ENCODE data around the gene IRF7. TPM values are rescaled to one million over a fixed set of nuclear protein-coding genes. Genes with fewer than 3 reads are reported as not detected.

Gene IRF7
- total RNA-seq, 1 experiment from 2014 or later, result 9.5 TPM

DNA sequence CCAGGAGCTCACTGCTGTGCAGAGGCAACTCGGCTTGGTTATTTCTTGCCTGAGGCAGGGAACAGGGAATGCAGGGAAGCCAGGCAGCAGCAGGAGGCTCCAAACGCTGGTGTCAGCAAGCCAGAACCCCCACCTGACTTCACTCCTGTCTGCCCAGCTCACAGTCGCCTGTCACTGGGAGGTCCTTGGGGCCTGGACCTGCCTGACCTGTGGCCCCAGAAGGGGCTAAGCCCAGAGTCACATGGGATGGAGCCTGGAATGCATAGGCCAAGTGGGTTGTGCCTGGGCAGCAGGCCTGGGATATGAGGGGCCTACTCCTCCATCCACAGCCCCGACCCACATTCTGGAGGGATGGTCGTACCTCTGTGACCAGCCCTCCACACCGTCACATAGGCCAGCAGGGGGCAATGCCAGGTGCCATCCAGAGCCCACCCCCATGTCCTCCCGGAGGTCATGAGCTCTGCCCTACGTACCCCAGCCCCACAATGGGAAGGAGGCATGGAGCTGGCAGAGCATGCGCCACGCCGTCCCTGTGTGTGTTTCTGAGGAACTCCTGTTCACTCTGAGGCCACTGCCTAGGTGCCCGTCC is 49.7 kb downstream of the IRF7 start:
- ChIA-PET CTCF (interaction anchor here (1.0 kb wide), 1 partner anchor 9 kb away, joined by 3 read pairs; no protein-coding TSS in a partner anchor), POLR2A (interaction anchor here (1.9 kb wide), 1 partner anchor 9 kb away, joined by 7 read pairs; no protein-coding TSS in a partner anchor)
- H3K4me3 Mint-ChIP-seq (ENCODE audit: unreplicated experiment), result no peak overlapping the region
- peaks cover 5% of the 10 kb centered on the region for H3K4me1 Mint-ChIP-seq (ENCODE audit: insufficient read depth, unreplicated experiment)
- no peak for DNase-seq (ENCODE audit: unreplicated experiment)
- no TSS peak for BruUV-seq (replicated peaks)
- no peak overlapping the region for H3K27ac Mint-ChIP-seq (ENCODE audit: low read depth, unreplicated experiment)
- H3K27me3 Mint-ChIP-seq (ENCODE audit: insufficient read depth, unreplicated experiment), result no peaks in the 10 kb centered on the region
- intact Hi-C loops (cut with micrococcal nuclease), result loop anchor here (10.0 kb wide), 2 partner anchors 49 to 159 kb away; partner anchors contain the start of gene IRF7
- peaks cover 18% of the 10 kb centered on the region for H3K36me3 Mint-ChIP-seq (ENCODE audit: insufficient read depth, unreplicated experiment)
- H3K9me3 Mint-ChIP-seq (ENCODE audit: unreplicated experiment), result no peaks in the 10 kb centered on the region
- TF ChIP-seq, protein P1, sequence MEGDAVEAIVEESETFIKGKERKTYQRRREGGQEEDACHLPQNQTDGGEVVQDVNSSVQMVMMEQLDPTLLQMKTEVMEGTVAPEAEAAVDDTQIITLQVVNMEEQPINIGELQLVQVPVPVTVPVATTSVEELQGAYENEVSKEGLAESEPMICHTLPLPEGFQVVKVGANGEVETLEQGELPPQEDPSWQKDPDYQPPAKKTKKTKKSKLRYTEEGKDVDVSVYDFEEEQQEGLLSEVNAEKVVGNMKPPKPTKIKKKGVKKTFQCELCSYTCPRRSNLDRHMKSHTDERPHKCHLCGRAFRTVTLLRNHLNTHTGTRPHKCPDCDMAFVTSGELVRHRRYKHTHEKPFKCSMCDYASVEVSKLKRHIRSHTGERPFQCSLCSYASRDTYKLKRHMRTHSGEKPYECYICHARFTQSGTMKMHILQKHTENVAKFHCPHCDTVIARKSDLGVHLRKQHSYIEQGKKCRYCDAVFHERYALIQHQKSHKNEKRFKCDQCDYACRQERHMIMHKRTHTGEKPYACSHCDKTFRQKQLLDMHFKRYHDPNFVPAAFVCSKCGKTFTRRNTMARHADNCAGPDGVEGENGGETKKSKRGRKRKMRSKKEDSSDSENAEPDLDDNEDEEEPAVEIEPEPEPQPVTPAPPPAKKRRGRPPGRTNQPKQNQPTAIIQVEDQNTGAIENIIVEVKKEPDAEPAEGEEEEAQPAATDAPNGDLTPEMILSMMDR (IDR thresholded peaks at IDR 0.05; ENCODE audit: unreplicated experiment), result no peak

DNA sequence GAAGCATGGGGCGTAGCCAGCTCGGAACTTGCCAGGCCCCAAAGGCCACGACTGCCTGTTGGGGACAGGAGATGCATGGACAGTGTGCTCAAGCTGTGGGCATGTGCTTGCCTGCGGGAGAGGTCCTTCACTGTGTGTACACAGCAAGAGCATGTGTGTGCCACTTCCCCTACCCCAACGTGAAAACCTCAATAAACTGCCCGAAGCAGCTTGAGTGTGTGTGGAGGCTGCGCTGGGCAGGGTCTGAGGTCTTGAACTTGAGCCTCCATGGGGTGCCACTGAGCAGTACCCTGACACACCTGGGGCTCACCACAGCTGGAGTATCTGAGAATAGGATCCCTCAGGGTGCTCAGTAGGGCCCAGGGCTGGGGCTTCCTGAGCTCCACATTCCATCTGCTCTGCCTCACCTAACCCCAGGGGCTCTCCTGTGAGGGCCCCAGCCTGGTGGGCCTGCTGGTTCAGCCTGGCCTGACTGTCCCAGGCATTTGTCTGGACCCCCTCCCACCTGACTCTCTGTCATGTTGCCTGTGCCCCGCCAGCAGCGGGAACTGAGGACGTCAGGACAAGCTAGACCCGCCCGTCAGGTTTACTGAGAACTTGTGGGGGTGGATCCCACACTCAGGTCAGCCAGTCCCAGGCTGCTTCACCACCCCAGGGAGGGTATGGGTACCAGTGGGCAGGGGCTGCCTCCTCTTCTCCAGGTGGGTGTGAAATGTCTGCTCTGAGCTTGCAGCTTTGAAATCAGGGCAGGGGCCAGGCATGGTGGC is 51.8 kb downstream of the IRF7 start:
- no peak for DNase-seq (ENCODE audit: unreplicated experiment)
- H3K36me3 Mint-ChIP-seq (ENCODE audit: insufficient read depth, unreplicated experiment), result peaks cover 18% of the 10 kb centered on the region
- POLR2A ChIA-PET, result interaction anchor here (0.6 to 1.9 kb wide), 7 partner anchors 9 to 327 kb away, joined by 3 to 8 read pairs (median 4); partner anchors contain the start of genes HRAS, PHRF1 and TALDO1
- intact Hi-C loops (cut with micrococcal nuclease), result loop anchor here (10.0 kb wide), 2 partner anchors 51 to 161 kb away; partner anchors contain the start of gene IRF7
- H3K4me3 Mint-ChIP-seq (ENCODE audit: unreplicated experiment), result no peak overlapping the region
- no peaks in the 10 kb centered on the region for H3K9me3 Mint-ChIP-seq (ENCODE audit: unreplicated experiment)
- BruUV-seq (replicated peaks), result no TSS peak
- H3K4me1 Mint-ChIP-seq (ENCODE audit: insufficient read depth, unreplicated experiment), result peaks cover 13% of the 10 kb centered on the region
- CTCF ChIA-PET, result interaction anchor here (0.6 to 1.6 kb wide), 5 partner anchors 9 to 115 kb away, joined by 3 to 5 read pairs (median 4); no protein-coding TSS in a partner anchor
- no peak overlapping the region for H3K27ac Mint-ChIP-seq (ENCODE audit: low read depth, unreplicated experiment)
- TF ChIP-seq, protein P1 (IDR thresholded peaks at IDR 0.05; ENCODE audit: unreplicated experiment), result no peak
- no peaks in the 10 kb centered on the region for H3K27me3 Mint-ChIP-seq (ENCODE audit: insufficient read depth, unreplicated experiment)

DNA sequence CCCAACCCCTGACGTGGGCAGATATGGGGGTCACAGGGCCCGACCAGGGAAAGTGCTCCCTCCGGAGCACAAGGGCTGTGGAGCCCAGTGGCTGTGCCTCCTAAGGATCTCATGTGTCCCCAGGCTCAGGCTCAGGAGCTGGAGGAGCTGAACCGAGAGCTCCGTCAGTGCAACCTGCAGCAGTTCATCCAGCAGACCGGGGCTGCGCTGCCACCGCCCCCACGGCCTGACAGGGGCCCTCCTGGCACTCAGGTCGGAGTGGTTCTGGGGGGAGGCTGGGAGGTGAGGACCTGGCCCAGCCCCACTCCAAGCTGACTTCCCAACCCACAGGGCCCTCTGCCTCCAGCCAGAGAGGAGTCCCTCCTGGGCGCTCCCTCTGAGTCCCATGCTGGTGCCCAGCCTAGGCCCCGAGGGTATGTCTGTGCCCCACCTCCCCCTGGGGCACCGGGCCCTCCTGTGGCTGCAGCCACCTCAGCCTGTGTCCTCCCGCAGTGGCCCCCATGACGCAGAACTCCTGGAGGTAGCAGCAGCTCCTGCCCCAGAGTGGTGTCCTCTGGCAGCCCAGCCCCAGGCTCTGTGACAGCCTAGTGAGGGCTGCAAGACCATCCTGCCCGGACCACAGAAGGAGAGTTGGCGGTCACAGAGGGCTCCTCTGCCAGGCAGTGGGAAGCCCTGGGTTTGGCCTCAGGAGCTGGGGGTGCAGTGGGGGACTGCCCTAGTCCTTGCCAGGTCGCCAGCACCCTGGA is 52.5 kb downstream of the IRF7 start:
- intact Hi-C loops (cut with micrococcal nuclease), result loop anchor here (10.0 kb wide), 2 partner anchors 52 to 162 kb away; partner anchors contain the start of gene IRF7
- no TSS peak for BruUV-seq (replicated peaks)
- Mint-ChIP-seq H3K4me1 (ENCODE audit: insufficient read depth, unreplicated experiment) (peaks cover 14% of the 10 kb centered on the region), H3K4me3 (ENCODE audit: unreplicated experiment) (no peak overlapping the region), H3K27me3 (ENCODE audit: insufficient read depth, unreplicated experiment) (no peaks in the 10 kb centered on the region), H3K9me3 (ENCODE audit: unreplicated experiment) (no peaks in the 10 kb centered on the region), H3K27ac (ENCODE audit: low read depth, unreplicated experiment) (no peak overlapping the region), H3K36me3 (ENCODE audit: insufficient read depth, unreplicated experiment) (peaks cover 18% of the 10 kb centered on the region)
- TF ChIP-seq, protein P1 (IDR thresholded peaks at IDR 0.05; ENCODE audit: unreplicated experiment), result no peak
- POLR2A ChIA-PET, result interaction anchor here (0.6 to 2.1 kb wide), 5 partner anchors 12 to 251 kb away, joined by 4 to 22 read pairs (median 7); partner anchors contain the start of genes HRAS, PHRF1 and TALDO1
- CTCF ChIA-PET, result interaction anchor here (0.6 kb wide), 1 partner anchor 115 kb away, joined by 5 read pairs; no protein-coding TSS in a partner anchor
- no peak for DNase-seq (ENCODE audit: unreplicated experiment)

Small RNAs within 50 kb of the gene (microRNA-seq; reads per million reads assigned to microRNA genes)
- 168 reads per million, percentile 76 among the genes with 10 or more reads in this experiment for gene MIR210

Other genes with a start within 250 kb of the IRF7 start
- 20.0 and 25.9 TPM in 2 replicates for gene B4GALNT4, start 246.5 kb downstream of the IRF7 start, total RNA-seq (2022)
- 129 and 177 TPM in 2 replicates for gene PKP3, start 221.7 kb downstream of the IRF7 start, total RNA-seq (2022)
- gene SIGIRR, start 201.0 kb downstream of the IRF7 start, total RNA-seq (2022), result 6.2 and 7.7 TPM in 2 replicates
- gene ANO9, start 173.9 kb downstream of the IRF7 start, total RNA-seq (2022), result 7.2 and 9.4 TPM in 2 replicates
- gene PTDSS2, start 165.7 kb downstream of the IRF7 start, total RNA-seq (2022), result 28.2 and 29.4 TPM in 2 replicates
- gene RNH1, start 108.7 kb downstream of the IRF7 start, total RNA-seq (2022), result 288 TPM in 2 replicates
- gene HRAS, start 80.4 kb downstream of the IRF7 start, total RNA-seq (2022), result 115 and 123 TPM in 2 replicates
- gene LRRC56, start 78.4 kb downstream of the IRF7 start, total RNA-seq (2022), result 0.54 and 0.75 TPM in 2 replicates
- 6.1 and 8.0 TPM in 2 replicates for gene LMNTD2, start 55.2 kb downstream of the IRF7 start, total RNA-seq (2022)
- gene RASSF7, start 55.0 kb downstream of the IRF7 start, total RNA-seq (2022), result 11.4 and 13.3 TPM in 2 replicates
- 29.9 and 31.8 TPM in 2 replicates for gene PHRF1, start 39.5 kb downstream of the IRF7 start, total RNA-seq (2022)
- not detected in 2 replicates for gene CDHR5, start 9.0 kb upstream of the IRF7 start, total RNA-seq (2022)
- not detected in 2 replicates for gene SCT, start 11.2 kb upstream of the IRF7 start, total RNA-seq (2022)
- gene DRD4, start 21.3 kb upstream of the IRF7 start, total RNA-seq (2022), result 0.44 and 1.3 TPM in 2 replicates
- gene DEAF1, start 79.3 kb upstream of the IRF7 start, total RNA-seq (2022), result 46.8 and 54.1 TPM in 2 replicates
- gene TMEM80, start 79.9 kb upstream of the IRF7 start, total RNA-seq (2022), result 12.2 and 12.8 TPM in 2 replicates
- gene EPS8L2, start 90.3 kb upstream of the IRF7 start, total RNA-seq (2022), result 109 and 119 TPM in 2 replicates
- 93.8 and 137 TPM in 2 replicates for gene TALDO1, start 131.5 kb upstream of the IRF7 start, total RNA-seq (2022)
- gene GATD1, start 161.5 kb upstream of the IRF7 start, total RNA-seq (2022), result 54.6 and 67.7 TPM in 2 replicates
- gene CEND1, start 174.1 kb upstream of the IRF7 start, total RNA-seq (2022), result not detected in 2 replicates
- 34.0 and 36.5 TPM in 2 replicates for gene SLC25A22, start 182.3 kb upstream of the IRF7 start, total RNA-seq (2022)
- gene PIDD1, start 189.3 kb upstream of the IRF7 start, total RNA-seq (2022), result 15.8 and 22.1 TPM in 2 replicates
- 1,886 and 2,142 TPM in 2 replicates for gene RPLP2, start 194.0 kb upstream of the IRF7 start, total RNA-seq (2022)
- 100 and 112 TPM in 2 replicates for gene PNPLA2, start 203.0 kb upstream of the IRF7 start, total RNA-seq (2022)
- gene CRACR2B, start 212.0 kb upstream of the IRF7 start, total RNA-seq (2022), result 1.2 and 1.9 TPM in 2 replicates
- 404 and 412 TPM in 2 replicates for gene CD151, start 217.0 kb upstream of the IRF7 start, total RNA-seq (2022)
- 96.9 and 118 TPM in 2 replicates for gene POLR2L, start 226.6 kb upstream of the IRF7 start, total RNA-seq (2022)
- gene TSPAN4, start 226.9 kb upstream of the IRF7 start, total RNA-seq (2022), result 118 and 148 TPM in 2 replicates

All from MCF 10A (cell line).